ENCODE measurements around the gene GALNT17.

GALNT17 gene

GRCh38 chr7:71484380-71484779 lies 352.4 kb downstream of the GALNT17 start:
- no peak overlapping the region for H3K4me3 ChIP-seq (ENCODE audit: low read depth, low read length)

DNA sequence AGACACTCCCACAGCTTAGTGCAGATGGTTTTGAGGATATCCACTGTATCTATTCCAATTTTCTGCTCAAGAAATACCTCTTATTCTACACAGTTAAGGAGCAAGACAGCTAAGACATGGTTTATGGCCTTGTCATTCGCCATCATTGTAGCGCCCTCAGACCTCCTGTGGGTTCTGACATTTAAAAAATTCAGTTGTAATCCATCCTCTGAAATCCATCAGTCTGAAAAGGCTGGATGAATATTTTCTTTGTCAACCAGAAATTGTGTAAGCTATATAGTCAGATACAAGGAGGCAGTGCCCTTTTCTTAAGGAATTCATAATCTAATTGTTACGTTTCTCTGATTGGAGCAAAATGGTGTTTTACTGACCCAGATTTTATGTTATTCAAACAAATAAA lies 353.6 kb downstream of the GALNT17 start:
- DNase-seq (ENCODE audit: low read depth) = no peak
- no peak for TF ChIP-seq CTCF (IDR thresholded peaks at IDR 0.05; ENCODE audit: control insufficient read depth, extremely low read depth, insufficient read depth)
- H3K4me3 ChIP-seq (ENCODE audit: low read depth, low read length) = no peak overlapping the region

More at GRCh38 chr7:71484380-71484779, 352.4 kb downstream of the GALNT17 start:
- no peak for TF ChIP-seq CTCF (IDR thresholded peaks at IDR 0.05; ENCODE audit: control insufficient read depth, extremely low read depth, insufficient read depth)
- DNase-seq (ENCODE audit: low read depth) = no peak

DNA sequence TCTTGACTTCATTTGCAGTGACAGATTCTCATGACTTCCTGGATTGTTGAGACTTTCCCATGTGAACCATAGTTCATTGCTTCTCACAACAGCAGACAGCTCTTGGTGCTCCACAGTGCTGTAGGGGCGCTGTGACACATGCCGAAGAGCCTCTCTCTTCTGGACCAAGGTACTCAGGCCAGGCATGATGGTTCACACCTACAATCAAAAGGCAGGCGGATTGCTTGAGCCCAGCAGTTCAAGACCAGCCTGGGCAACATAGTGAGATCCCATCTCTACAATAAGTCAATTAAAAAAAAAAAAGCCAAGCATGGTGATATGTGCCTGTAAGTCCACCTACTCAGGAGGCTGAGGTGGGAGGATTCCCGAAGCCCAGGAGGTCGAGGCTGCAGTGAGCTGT lies 354.5 kb downstream of the GALNT17 start:
- DNase-seq (ENCODE audit: low read depth) = no peak
- no peak overlapping the region for H3K4me3 ChIP-seq (ENCODE audit: low read depth, low read length)
- no peak for TF ChIP-seq CTCF (IDR thresholded peaks at IDR 0.05; ENCODE audit: control insufficient read depth, extremely low read depth, insufficient read depth)

GRCh38 chr7:71486856-71487628 lies 355.1 kb downstream of the GALNT17 start:
- no peak for DNase-seq (ENCODE audit: low read depth)
- no peak for TF ChIP-seq CTCF (IDR thresholded peaks at IDR 0.05; ENCODE audit: control insufficient read depth, extremely low read depth, insufficient read depth)
- H3K4me3 ChIP-seq (ENCODE audit: low read depth, low read length) = no peak overlapping the region

GRCh38 chr7:71488308-71488707 lies 356.4 kb downstream of the GALNT17 start:
- no peak for TF ChIP-seq CTCF (IDR thresholded peaks at IDR 0.05; ENCODE audit: control insufficient read depth, extremely low read depth, insufficient read depth)
- no peak for DNase-seq (ENCODE audit: low read depth)
- no peak overlapping the region for H3K4me3 ChIP-seq (ENCODE audit: low read depth, low read length)

DNA sequence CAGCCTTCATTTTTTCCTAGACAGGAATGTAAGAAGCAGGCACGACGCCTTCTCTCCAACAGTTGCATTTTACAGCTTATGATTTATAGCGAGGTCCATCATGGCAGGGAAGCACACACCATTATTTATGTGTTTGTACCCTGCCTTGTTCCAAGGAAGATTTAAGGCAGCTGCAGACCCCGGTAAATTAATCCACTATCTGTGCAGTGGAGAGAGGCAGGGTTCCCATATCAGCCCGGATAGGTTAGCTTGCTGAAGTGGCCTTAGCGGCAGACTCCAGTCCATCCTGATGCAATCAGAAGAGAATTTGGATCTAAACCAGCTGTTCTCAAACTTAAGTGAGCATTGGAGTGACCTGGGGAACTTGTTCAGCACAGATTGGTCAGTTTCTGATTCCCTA lies 359.4 kb downstream of the GALNT17 start:
- no peak for DNase-seq (ENCODE audit: low read depth)
- TF ChIP-seq CTCF (IDR thresholded peaks at IDR 0.05; ENCODE audit: control insufficient read depth, extremely low read depth, insufficient read depth) = no peak
- H3K4me3 ChIP-seq (ENCODE audit: low read depth, low read length) = no peak overlapping the region

DNA sequence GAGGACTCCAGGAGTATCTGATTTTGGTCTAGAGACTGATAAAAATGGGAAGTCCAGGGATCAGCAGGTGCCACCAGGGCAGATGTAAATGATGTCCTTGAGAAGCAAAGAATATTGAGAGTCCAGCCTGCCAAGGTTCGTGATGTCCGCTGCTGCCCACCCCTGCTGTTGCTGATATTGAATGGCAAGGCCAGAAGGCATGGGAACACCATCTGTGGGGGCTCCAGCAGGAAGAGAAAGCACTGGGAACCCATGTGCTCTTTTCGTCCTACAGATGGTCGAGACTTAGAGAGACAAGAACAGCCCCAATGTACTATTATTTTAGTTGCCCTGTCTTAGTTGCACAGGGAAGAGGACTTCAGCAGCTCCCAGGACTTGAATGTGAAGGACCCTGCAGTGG lies 363.9 kb downstream of the GALNT17 start:
- DNase-seq (ENCODE audit: low read depth) = no peak
- H3K4me3 ChIP-seq (ENCODE audit: low read depth, low read length) = no peak overlapping the region
- TF ChIP-seq CTCF (IDR thresholded peaks at IDR 0.05; ENCODE audit: control insufficient read depth, extremely low read depth, insufficient read depth) = no peak

Measured in LNCaP clone FGC (cell line).